ENCODE data around the gene OR56B4.
"Not testable (repeated sequence)": the region's sequence is repeated elsewhere in the genome, so short reads cannot be mapped to it uniquely, and the experiment has no call there.

The OR56B4 gene

GRCh38 chr11:6124245-6124644 is 16.8 kb downstream of the OR56B4 start:
- no peak overlapping the region for H3K27ac ChIP-seq
- TF ChIP-seq, protein P1, sequence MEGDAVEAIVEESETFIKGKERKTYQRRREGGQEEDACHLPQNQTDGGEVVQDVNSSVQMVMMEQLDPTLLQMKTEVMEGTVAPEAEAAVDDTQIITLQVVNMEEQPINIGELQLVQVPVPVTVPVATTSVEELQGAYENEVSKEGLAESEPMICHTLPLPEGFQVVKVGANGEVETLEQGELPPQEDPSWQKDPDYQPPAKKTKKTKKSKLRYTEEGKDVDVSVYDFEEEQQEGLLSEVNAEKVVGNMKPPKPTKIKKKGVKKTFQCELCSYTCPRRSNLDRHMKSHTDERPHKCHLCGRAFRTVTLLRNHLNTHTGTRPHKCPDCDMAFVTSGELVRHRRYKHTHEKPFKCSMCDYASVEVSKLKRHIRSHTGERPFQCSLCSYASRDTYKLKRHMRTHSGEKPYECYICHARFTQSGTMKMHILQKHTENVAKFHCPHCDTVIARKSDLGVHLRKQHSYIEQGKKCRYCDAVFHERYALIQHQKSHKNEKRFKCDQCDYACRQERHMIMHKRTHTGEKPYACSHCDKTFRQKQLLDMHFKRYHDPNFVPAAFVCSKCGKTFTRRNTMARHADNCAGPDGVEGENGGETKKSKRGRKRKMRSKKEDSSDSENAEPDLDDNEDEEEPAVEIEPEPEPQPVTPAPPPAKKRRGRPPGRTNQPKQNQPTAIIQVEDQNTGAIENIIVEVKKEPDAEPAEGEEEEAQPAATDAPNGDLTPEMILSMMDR (conservative IDR thresholded peaks at IDR 0.05): no peak

DNA sequence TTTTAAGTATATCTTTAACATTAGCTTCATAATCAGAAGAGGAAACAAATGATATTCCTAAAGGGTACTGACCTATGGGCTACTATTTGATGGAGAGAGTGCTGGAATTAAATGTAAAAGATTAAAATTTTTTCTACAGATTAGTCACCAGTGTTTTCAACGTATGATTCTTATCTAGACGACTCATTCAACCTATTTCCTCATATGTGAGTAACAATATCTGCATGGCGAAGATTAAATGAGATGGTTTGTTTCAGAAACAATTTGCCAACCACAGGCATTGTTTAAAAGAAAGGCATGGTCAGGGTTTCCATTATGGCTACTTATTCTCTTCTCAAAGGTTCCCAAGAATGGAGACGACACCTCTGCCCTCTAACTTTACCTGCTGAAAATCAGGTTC is 20.4 kb downstream of the OR56B4 start:
- TF ChIP-seq, protein P1 (conservative IDR thresholded peaks at IDR 0.05): no peak
- no peak overlapping the region for H3K27ac ChIP-seq

DNA sequence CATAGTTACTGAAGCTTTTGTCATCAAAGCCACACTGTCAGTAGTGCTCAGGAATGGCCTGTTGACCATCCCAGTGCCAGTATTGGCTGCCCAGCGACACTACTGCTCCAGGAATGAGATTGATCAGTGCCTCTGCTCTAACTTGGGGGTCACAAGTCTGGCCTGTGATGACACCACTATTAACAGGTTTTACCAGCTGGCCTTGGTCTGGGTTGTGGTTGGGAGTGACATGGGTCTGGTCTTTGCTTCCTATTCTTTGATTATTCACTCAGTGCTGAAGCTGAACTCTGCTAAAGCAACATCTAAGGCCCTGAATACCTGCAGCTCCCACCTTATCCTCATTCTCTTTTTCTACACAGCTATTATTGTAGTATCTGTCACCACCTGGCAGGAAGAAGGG is 21.5 kb downstream of the OR56B4 start:
- no peak overlapping the region for H3K27ac ChIP-seq
- TF ChIP-seq, protein P1 (conservative IDR thresholded peaks at IDR 0.05): no peak

- TF ChIP-seq, protein P1 (conservative IDR thresholded peaks at IDR 0.05): no peak
- H3K27ac ChIP-seq: no peak overlapping the region
Observed at GRCh38 chr11:6129635-6130034, 22.2 kb downstream of the OR56B4 start.

- TF ChIP-seq, protein P1 (conservative IDR thresholded peaks at IDR 0.05): no peak
Observed at GRCh38 chr11:6132431-6132830, 24.9 kb downstream of the OR56B4 start.

DNA sequence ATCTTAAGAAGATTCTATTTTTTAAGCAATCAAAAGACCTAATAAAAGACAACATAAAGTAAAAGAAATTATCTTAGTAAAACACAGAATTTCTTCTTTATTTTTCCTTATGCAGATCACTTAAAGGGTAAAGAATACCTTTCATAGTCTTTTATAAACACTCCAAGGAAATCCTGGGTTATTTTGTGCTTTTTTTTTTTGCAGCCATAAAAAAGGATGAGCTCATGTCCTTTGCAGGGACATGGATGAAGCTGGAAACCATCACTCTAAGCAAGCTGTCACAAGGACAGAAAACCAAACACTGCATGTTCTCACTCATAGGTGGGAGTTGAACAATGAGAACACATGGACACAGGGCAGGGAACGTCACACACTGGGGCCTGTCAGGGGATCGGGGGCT is 28.5 kb downstream of the OR56B4 start:
- not testable (repeated sequence) for H3K27ac ChIP-seq

More at GRCh38 chr11:6132431-6132830, 24.9 kb downstream of the OR56B4 start:
- no peak overlapping the region for H3K27ac ChIP-seq

DNA sequence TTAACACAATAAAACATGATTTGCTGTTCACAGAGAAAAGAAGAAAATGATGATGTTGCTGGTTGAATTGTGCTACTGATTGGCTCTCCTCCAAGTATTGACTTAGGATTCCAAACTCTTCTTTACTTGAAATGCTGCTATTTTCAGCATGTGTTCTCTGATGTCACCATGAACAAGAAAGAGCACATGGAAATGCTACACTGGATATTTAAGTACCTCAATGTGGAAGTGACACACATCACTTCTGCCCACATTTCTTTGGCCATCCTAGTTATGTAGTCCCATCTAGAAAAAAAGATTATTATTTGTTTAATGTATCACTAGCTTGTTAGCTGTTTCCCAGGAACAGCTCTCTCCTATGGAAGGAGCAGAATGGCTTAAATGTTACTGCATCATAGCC is 35.5 kb downstream of the OR56B4 start:
- TF ChIP-seq, protein P1 (conservative IDR thresholded peaks at IDR 0.05): no peak
- no peak overlapping the region for H3K27ac ChIP-seq

- H3K27ac ChIP-seq: not testable (repeated sequence)
Observed at GRCh38 chr11:6143737-6144136, 36.3 kb downstream of the OR56B4 start.

- TF ChIP-seq, protein P1 (conservative IDR thresholded peaks at IDR 0.05): no peak
- H3K27ac ChIP-seq: no peak overlapping the region
Observed at GRCh38 chr11:6151117-6151516, 43.6 kb downstream of the OR56B4 start.
